Measurements from ENCODE around the gene GSN.

DNA sequence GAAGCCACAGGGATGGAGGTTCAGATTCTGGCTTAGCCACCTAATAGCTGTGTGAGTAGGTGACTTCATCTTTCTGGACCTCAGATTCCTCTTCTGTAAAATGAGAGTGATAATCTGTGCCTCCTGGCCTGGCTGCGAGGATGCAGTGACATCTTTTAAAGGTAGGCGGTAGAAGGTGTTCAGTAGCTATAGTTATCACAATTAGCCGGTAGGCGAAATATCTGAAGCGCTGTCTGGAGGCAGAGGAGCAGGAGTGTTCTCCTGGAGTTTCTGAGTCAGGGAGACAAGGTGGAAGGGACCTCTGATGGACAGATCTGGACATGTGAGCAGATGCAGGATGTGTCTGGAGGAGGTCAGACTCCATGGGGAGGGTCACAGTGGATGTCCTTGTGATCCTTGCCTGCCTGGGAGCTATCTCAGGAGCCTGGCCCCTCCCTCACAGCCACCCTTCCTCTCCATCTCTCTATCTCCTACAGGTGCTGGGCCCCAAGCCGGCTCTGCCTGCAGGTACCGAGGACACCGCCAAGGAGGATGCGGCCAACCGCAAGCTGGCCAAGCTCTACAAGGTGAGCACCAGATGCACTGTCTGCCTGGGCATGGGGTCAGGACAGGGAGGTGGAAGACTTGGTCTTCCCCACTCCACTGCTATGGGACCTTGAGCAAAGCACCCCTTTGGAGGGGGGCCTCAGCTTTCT is 45.6 kb downstream of the GSN start:
- TF ChIP-seq, protein P1, sequence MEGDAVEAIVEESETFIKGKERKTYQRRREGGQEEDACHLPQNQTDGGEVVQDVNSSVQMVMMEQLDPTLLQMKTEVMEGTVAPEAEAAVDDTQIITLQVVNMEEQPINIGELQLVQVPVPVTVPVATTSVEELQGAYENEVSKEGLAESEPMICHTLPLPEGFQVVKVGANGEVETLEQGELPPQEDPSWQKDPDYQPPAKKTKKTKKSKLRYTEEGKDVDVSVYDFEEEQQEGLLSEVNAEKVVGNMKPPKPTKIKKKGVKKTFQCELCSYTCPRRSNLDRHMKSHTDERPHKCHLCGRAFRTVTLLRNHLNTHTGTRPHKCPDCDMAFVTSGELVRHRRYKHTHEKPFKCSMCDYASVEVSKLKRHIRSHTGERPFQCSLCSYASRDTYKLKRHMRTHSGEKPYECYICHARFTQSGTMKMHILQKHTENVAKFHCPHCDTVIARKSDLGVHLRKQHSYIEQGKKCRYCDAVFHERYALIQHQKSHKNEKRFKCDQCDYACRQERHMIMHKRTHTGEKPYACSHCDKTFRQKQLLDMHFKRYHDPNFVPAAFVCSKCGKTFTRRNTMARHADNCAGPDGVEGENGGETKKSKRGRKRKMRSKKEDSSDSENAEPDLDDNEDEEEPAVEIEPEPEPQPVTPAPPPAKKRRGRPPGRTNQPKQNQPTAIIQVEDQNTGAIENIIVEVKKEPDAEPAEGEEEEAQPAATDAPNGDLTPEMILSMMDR (conservative IDR thresholded peaks at IDR 0.05): no peak
- TF ChIP-seq ZFX (IDR thresholded peaks at IDR 0.05): no peak

Measured in C4-2B (cell line).